Epidermal melanocyte (primary cell): ENCODE measurements around the gene ATP2B3.
A peak's percentile ranks its signal among the peaks of the same experiment; 100 is the strongest.

Source experiments
- DNase-seq: peaks from one replicate; pipeline ENCODE4 v3.0.0; 2011; ENCODE audit warnings: low spot score; ENCODE audit not compliant: insufficient read length

ATP2B3 gene

DNA sequence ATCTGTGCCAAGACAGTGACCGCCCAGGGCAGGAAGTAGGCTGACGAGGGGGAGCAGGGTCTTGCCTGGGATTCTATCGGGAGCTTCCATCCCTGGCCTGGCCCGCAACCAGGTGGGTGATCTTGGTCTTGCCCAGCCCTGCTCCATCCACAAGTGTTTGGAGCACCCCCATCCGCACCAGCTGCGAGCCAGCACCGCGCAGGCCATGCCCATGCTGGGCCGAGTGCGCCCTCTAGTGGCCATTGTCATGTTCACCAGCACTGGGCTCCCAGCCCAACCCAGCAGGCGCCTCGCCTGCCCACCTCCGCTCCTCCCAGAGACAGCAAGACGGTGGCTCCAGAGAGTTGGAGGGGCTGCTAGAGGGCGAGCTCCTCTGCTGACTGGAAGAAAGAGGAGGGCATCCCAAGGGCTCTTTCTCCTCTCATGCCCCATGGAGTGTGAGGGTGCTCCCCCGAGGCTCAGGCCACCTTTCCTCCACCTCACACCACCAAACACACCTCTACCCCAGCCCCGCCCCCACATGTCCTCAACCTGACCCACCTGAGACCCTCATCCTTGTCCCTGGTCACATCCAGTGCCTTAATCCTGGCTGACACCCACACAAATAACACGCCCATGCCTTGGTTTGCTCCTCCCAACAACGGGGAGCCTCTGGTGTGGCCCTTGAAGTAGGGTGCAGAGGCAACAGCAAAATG, 9.8 kb upstream of the ATP2B3 start:
- DNase-seq = peak; percentile 91

DNA sequence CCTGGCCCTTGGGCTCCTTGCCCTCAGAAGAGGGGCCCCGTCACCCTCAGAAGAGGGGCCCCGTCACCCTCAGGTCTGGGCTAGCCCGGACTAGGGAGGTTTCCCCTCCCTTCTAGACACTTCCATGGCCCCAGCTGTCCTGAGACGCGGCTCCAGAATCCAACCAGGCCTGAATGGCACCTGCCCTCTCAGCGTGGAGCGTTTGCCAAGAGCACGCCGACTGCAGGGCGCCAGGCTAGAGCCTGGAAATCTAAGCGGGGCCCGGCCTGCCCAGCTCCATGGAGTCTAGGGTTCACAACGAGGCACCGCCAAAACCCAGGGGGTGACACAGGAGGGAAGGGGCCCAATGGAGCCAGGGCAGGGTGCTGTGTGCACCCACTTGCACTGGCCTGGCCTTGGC, 7.8 kb upstream of the ATP2B3 start:
- DNase-seq = no peak

DNA sequence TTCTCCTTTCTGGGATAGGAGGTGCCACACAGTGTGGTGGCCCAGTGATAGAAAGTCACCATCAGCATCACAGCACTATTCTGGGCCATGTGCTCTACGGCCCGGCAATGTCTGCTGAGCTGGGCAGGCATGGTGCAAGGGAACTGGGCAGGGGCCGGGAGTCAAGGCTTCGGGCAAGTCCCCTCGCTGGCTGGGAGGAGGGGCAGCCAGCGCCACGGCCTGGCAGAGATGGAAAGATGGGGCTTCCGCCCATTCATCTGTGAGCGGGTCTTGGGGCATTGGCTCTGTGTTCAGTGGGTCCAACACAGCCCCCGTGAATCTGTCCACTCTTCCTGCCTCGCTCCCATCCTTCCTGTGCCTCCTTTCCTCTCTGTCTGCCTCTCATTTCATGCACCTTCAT, 7.1 kb upstream of the ATP2B3 start:
- DNase-seq = no peak

DNA sequence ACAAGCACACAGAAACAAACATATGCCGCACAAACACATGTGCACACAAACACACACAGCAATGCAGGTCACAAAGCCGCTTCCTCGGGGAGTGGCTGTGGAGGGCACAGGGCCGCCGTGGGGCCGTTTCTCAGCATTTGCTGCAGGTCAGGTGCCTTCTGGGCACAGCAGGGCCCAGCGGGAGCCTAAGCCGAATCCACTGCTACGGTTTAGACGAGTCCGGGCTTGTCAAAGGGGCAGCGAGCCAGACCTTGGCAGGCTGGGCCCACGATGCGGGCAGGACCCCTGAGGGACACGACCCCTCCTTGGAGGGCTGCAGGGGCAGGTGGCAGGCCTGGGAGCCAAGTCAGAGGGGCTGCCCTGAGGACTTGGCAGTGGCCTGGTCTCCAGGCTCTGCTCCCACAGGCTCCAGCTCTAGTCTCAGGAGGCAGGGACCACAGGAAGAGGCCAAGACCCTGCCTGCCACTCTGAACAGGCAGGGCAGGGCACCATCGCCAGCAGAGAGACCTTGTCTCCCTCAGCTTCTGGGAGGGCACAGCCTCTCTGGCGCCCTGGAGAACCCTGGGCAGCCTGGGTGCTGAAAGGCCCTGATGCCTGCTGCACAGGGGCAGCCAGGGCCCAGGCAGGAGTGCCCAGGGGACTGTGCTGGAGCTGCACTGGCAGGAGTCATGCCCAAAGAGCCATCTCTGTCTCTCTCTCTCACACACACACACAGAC, 5.5 kb upstream of the ATP2B3 start:
- no peak for DNase-seq

DNA sequence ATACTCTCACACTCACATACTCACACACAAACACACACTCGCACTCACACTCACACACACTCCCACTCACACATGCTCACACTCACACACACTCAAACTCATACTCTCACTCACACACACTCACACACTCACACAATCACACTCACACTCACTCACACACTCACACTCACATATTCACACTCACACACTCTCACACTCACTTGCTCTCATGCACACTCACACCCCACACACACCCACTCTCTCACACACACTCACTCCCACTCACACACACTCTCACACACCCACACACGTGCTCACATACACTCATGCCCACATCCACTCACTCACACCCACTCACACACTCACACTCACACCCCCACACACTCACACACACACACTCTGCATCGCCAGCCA, 4.9 kb upstream of the ATP2B3 start:
- no peak for DNase-seq

DNA sequence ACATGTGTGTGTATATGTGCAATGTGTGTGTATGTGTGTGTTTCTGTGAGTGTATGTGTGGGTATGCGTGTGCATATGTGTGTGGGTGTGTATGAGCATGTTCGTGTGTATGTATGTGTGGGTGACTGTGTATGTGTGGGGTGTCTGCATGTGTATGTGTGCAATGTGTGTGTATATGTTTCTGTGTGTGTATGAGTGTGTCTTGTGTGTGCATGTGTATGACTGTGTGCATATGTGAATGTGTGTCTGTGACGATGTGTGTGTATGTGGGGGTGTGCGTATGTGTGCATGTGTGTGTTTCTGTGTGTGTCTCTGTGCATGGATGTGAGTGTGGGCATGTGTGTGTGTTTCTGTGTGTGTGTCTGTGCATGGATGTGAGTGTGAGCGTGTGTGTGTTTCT, 4.2 kb upstream of the ATP2B3 start:
- no peak for DNase-seq

DNA sequence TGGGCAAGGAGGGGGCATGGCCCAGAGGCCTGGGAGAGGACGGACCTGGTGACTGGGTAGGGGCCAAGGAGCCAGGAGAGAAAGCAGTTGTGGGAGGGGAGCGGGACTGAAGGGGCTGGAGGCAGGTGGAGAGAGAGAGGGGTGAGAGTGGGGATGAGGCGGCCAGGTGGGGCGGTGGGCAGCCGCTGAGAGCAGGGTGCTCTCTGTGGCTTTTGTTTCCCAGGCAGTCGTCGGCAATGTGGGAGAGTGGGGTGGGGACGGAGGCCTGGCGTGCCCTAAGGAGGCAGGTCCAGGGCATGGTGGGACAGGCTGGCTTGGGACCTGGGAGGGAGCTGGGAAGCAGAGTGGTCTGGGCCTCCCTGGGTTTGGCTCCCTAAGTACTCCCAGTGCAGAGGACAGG, 3.2 kb upstream of the ATP2B3 start:
- DNase-seq = no peak

DNA sequence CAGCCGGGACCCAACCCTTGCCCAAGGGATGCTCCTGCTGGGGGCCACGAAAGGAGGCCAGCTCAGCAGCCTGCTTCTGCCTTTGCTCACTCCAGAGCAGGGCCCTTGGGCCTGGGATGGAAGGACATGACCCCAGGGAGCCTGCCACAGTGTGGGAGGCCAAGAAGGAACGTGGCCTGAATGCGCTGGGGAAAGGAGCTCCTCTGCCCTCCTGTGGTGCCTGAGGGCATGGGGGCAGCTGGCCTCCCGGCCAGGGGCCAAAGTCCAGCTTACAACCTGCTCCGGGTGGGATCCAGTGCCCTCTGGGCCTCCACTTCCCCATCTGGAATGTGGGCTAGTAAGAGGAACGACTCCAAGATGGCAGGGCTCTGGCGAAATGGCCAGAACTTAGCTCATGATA, 2.0 kb upstream of the ATP2B3 start:
- no peak for DNase-seq

DNA sequence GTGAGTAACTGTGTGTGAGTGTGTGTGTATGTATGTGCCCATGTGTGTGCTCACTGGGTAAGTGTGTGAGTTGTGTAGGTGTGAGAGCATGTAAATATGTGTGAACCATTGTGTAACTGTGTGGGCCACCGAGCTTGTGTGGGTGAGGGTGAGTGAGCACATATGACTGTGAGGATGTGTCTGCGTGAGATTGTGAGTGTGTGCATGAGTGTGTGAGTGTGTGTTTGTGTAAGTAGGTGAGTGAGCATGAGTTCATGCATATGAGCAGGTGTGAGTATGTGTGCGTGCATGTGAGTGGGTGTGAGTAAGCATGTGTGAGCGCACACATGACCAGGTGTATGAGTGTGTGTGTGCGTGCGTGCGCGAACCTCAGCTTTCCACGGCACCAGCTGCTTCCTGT, 1.4 kb upstream of the ATP2B3 start:
- no peak for DNase-seq

DNA sequence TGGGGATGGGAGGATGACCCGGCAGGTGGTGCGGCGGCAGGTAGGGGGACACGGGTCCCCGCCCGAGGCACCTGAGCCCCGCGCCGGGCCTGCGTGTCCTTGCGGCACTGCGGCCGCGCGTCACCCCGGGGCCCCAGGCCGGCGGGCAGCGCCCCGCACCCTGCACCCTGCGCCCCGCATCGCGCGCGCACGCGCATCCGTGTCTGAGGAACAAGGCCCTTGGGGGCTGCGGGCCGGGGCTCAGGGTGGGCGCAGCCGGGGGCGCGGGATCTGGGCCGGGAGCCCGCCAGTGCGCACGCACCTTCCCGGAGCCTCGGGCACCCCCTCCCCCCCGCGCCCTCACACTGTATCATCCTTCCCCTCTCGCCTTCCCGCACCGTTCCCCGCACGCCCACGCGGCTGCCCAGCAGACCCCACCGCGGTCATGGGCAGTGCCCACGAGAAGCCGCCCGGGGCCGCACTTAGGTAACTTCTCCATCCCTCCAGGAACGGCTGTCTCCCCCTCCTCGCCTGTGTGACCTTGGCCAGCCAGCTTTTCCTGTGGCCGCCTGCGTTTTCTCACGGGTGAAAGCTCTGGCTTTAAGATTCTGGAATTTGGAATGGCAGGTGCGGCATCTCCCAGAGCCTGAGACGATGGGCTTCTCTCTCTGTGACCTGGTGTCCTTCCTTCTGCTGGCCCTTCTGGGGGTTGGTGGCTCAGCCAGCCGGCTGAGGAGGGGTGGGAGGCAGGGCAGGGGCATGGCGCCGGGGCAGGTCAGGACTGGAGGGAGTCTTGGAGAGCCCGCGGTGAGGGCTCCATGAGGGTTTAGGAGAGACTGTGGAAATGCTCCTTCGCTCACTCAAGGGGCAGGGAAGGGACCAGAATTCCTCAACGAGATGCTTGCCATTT, 748 bp downstream of the ATP2B3 start:
- no peak for DNase-seq

DNA sequence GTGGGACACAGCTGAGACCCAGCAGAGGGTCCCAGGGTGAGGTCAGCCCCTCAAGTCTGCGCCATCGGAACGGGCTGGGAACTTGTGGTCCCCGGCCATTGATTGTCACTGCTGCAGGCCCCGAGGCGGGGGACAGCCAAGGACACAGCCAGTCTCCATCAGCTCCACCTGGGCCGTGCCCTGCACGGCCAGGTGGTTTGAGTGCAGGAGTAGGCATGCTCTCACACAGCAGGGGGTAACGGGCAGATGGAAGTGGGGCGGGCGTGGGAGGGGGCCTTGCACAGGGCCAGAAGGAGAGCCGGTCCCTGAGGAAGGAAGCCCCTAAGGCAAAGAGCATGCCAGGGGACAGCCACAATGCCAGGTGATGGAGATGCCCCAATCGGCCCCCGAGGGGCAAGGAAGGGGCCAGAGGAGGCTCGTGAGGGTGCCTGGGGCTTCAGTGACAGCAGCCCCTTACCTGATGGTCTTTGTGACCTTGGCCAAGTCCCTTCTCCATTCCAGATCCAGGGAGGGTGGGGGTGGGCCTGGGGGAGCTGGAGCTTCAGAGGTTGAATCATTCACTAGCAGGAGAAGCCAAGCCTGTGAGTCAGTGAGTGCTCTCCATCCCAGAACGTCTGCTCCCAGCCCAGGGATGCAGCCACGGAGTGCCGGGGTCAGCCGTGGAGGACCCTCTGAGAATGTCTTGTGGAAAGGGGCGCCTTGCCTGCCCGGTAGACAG, 2.3 kb downstream of the ATP2B3 start:
- no peak for DNase-seq

DNA sequence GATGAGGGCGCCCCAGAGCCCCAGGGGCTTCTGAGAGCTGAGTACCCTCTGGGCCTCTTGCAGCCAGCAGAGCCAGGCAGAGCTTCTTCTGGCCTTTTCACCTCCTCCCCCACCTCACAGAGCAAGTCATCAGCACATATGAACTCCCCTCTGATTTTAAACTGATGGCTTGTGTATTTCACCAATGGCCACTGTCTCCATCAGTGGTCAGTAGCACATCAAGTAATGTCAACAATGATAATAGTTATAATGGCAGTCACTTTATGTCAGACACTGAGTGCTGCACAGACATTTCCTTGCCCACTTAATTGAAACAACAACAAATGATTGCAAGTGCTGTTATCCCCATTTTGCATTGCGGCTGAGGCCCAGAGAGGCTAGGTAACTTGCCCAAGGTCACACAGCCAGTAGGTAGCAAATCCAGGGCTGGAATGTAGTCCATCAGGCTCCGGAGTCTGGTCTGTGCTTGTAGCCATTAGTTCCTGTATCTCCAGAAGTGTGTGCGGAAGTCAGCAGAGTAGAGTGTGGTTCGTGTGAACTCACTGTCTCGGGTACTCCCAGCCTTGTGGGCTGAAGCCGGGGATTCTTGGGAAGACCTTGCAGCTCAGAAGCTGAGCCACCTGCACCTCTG, 3.0 kb downstream of the ATP2B3 start:
- DNase-seq = no peak

DNA sequence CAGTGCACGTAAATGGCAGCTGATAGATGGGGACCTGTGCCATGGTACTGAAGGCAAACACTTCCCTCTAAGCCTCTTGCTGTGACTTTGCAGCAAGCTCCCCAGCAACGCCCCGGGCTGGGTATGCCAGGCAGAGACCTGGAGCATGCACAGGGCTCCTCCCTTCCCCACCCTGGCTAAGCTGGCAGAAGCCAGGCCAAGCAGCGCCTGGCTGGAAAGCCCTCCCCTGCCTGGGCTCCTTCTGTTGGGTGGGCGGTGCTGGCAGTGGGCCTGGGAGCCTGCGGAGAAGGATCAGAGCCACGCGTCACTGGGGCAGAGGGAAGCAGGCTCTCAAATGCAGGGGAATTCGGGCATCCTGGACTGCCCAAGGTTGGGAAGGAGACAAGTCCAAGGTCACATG, 3.6 kb downstream of the ATP2B3 start:
- no peak for DNase-seq

DNA sequence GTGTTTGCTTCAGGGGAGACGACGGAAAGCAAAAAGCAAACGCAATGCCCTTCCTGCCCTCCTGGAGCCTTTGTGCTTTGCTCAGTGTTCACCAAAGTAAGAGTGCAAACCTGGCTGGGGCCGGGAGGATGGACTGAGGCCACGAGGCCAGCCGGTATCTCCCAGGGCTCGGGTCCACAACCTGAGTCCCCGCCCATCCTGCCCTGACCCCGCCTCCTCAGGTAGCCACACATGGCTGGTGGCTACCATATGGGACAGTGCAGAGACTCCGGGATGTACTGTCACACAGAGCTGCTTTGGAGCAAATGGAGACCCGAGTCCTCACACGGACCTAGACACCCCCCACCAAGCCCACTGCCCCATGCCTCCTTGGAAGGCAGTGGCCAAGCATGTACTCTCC, 4.8 kb downstream of the ATP2B3 start:
- no peak for DNase-seq

DNA sequence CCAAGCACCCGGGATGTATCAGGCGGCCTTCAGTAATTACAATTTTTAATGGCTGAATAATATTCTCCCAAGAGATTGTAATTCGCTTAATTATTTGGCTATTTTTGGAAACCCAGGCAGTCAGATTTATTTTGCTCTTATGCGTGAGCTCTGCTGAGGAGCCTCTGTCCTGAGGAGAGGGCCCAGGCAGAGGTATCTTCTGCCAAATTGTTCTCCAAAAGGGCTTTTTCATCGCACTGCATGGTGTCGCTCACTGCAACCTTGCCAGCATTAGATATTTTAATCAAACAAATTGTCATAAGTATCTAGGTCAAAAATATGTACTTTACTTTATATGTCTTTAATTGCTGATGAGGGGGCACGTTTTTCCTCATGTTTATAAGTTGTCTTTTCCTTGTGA, 5.8 kb downstream of the ATP2B3 start:
- no peak for DNase-seq

DNA sequence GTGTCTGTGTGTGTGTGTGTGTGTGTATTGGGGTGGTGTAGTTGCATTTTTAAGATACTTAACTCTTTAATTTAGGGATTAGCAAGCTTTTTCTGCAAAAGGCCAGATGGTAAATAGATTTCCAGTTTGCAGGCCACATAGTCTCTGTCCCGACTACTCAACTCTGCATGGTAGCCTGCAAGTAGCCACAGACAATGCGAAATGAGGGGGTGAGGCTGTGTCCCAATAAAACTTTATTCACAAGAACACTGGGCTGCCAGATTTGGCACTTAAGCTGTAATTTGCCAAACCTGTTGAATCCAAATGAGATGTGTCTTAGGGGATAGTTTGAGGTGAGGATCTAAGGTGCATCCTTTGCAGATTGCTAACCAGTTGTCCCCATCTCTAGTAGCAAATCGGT, 6.8 kb downstream of the ATP2B3 start:
- no peak for DNase-seq

DNA sequence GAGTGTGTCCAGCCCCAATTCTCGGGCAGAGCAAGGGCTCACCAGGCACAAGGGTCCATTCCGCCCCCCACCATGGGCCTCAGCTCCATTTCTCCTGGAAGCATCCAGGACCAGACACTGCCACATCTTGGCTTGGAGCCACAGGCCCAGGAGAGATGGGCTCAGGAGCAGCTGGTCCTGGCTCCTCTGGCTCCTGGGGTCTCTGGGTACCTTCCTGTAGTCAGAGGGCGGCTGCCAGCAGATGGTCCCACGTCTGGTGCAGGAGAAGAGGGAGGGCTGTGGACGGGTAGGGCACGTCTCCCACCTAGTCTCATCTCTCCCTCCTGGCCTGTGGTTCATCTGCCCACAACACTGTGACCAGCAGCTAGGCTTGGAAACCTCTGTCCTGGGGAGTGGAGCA, 8.0 kb downstream of the ATP2B3 start:
- no peak for DNase-seq

DNA sequence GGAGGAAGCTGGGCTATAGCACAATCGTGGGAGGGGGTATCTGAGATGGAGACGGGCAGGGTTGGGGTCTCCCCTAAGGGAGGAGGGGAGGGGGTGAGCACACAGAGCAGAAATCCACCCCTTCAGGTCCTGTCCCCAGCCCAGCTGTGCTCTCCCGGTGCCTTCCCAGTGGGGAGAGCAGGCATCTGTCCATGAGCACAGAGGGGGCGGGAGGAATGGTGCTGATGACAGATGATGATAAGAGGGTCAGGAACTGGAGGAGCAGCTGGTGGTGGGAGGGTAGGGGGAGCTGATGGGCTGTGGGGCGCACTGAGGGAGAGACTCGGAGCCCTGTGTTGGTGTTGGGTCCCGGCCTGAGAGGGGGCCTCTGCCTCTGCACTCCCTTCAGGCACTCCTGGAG, 8.6 kb downstream of the ATP2B3 start:
- DNase-seq = no peak

DNA sequence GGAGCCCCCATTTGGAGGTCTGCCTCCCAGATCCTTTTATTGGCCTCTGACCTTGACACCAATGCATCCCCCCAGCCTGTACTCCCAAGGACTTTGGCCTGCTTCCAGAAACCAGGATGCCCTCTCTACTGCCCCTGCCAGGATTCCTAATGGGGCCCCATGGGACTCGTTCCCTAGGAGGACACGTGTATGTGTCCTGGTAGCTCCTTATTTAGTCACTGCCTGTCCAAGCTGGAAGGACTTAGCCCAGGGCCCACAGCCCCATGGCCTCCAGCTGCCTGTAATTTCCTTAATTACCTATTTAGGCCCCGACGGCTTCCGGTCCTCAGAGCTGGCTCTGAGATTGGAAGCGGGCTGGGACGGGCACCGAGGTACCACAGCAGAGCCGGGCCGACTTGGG, 9.4 kb downstream of the ATP2B3 start:
- DNase-seq = no peak

DNA sequence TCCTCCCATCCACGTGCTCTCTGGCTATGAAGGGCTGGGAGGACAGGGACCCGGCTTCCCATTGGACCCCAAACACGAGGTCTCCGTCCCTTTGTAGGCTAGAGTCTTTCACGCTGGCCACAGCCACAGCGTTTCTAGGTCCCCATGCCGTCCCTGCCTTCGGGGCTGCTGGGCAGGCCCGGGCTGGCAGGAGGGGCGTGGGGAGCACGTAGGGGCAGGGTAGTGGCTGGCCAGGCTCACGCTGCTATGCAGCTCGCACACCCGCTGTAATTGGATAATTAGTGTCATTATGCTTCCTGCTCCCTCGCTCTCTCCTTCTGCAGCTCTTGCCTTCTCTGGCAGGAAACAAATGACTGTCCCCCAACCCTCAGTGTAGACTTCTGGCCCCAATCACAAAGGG, 9.8 kb downstream of the ATP2B3 start:
- no peak for DNase-seq

DNA sequence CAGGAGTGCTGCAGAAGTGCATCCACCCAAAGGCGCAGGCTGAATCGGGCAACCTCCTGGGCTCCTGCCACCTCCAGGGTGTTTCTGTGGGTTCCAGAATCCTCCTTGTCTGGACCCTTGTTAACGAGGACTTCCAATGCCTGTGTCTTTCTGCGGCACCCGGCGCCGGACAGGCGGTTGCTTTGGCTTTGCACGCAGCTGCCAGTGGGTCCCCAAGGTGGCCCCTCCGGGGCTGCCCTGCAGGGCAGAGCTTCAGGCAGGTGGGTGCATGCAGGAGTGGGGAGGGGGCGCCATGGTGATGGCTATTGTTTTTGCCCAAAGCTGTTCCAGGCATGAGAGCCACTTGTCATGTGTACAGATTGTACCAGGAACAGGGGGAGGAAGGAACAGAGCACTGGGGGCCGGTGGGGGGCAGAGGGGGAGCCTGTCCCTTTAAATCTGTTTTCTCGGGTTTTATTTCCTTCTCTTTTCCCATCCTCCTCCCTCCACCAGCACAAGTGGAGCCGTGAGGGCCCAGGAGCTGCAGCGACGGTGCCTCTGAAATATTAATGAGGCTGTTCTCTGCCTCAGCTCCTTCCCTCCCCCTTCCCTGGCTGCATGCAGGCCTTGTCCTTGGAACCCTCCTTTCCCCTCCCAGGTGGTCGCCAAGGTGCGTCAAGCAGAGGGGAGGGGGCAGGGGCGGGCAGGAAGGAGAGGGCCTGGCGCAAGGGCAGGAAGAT, 13.1 kb downstream of the ATP2B3 start:
- no peak for DNase-seq
